HG03460 (cell line): ENCODE data around the gene KCNC3.

ENCODE experiments used
- ATAC-seq: cut with Tn5 transposase; IDR thresholded peaks from one replicate; pipeline ENCODE4 v1.9.1; 2021; ENCODE audit not compliant: unreplicated experiment

The KCNC3 gene

DNA sequence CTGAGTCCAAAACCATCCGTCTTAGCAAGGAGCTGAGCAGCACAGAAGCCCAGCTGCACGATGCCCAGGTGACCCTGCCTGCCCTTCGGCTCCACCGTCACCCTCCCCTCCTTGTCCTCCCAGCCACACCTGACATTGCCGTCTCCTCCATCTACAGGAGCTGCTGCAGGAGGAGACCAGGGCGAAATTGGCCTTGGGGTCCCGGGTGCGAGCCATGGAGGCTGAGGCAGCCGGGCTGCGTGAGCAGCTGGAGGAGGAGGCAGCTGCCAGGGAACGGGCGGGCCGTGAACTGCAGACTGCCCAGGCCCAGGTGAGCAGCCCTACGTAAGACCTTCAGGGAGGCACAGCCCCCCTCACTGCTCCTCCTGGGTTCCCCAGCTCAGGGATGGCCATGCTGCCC is 49.1 kb downstream of the KCNC3 start:
- ATAC-seq: no peak

DNA sequence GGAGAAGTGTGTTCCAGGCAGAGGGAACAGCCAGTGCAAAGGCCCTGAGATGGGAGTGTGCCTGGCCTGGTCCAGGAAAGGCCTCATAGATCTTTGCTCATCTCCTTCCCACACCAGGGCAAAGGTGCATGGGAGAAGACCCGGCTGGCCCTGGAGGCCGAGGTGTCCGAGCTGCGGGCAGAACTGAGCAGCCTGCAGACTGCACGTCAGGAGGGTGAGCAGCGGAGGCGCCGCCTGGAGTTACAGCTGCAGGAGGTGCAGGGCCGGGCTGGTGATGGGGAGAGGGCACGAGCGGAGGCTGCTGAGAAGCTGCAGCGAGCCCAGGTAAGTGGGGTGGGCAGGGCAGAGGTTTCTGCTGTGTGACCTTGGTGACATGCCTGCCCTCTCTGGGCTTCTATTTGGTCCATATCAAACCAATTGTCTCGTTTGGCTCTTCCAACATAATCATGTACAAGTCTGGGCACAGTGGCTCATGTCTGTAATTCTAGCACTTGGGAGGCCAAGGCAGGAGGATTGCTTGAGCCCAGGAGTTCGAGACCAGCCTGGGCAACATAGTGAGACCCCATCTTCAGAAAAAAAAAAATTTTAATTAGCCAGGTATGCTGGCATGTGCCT is 51.1 kb downstream of the KCNC3 start:
- no peak for ATAC-seq

DNA sequence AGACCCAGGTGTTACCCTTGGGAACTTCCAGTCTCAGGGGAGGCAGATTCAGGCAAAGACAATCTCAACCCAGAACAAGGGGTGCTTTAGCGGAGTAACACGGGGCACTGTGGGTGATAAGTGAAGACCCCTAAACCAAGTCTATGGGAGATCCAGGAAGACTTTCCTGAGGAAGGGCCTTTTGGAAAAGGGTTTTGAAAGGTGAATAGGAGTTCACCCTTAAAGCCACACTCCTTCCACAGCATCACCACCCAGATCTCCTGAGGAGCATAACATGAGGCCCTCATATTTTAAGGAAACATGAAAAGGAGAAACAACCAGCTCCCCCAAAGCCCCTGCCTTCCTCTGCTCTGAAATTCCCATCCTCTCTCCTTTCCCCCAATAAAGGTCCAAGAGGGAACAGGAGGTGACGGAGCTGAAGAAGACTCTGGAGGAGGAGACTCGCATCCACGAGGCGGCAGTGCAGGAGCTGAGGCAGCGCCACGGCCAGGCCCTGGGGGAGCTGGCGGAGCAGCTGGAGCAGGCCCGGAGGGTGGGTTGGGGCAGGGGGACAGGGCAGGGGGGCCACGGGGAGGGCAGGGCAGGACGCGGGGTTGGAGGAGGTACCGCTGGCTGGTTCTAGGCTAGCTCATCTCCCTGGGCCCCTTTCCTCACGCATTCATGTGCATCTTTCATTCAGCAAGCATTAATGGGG is 52.7 kb downstream of the KCNC3 start:
- no peak for ATAC-seq

DNA sequence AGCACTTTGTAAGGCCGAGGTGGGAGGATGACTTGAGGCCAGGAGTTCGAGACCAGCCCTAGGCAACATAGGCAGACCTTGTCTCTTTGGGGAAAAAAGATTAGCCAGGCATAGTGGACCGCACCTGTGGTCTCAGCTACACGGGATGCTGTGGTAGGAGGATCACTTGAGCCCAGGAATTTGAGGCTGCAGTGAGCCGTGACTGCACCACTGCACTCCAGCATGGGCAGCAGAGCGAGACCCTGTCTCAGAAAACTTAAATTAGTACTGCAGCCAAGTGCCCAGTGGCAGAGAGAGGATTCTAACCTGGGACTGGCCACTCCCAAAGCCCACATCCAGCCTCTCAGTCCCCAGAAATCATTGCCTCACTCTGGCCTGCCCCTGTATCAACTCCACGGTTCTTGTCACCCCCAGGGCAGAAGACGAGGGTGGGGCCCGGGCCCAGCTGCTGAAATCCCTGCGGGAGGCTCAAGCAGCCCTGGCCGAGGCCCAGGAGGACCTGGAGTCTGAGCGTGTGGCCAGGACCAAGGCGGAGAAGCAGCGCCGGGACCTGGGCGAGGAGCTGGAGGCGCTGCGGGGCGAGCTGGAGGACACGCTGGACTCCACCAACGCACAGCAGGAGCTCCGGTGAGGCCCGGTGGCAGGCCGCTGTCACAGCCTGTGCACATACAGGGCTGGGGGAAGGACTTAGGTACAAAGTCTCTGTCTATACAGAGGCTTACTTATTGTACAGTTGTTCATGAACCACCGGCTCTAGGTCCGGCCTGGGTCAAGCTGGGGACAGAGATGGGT is 53.4 kb downstream of the KCNC3 start:
- no peak for ATAC-seq

DNA sequence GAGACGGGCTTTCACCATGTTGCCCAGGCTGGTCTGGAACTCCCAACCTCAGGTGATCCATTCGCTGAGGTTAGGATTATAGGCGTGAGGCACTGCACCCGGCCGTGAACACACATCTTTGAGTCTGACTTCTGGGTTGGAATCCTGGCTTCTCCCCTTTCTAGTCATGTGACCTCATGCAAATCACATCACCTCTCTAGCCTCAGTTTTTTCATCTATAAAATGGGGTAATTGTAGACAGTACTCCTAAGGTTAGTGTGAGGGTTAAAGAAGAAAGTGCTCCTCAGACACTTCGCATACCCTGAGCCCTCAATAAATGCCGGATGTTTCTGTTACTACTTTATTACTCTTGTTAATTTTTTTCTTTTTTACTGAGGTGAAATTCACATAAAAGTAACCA is 55.4 kb downstream of the KCNC3 start:
- ATAC-seq: no peak

DNA sequence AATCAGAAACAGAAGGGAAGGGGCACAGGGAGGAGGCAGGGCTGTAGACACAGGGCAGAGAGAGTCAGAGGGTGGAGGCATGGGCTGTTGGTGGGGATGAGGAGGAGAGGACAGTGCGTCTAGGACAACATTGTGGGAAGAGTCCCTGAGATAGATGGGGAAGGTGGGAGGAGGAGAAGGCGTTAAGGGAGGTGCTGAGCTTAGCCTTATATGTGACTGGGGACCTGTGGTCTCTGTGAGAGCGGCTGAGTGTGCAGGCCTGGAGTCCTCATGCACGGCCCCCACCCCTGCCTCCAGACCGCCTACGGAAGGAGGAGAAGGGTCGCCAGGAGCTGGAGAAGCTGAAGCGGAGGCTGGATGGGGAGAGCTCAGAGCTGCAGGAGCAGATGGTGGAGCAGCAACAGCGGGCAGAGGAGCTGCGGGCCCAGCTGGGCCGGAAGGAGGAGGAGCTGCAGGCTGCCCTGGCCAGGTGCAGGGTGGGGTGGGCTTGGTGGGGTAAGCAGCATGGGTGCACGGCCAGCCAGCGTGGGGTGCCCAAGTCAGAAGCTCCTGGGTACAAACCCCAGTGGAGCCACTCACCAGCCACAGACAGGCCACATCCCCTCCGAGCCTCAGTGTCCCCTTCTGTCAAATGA is 56.8 kb downstream of the KCNC3 start:
- ATAC-seq: no peak

DNA sequence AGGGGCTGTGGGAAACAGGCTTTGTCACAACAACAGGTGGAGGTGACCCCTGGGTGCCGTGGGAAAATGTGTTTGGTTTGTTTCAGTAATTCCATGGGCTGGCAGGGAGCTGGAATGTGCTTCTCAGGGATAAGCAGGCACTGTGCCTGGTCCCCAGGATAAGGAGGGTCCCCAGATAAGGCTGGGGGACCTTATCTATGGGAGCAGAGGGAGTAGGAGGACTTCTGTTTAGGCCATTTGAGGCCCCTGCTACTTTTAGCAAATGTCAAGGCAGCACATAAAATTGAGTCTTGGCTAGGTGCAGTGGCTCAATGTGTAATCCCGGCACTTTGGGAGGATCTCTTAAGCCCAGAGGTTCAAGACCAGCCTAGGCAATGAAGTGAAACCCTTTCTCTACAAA is 59.5 kb downstream of the KCNC3 start:
- ATAC-seq: no peak

DNA sequence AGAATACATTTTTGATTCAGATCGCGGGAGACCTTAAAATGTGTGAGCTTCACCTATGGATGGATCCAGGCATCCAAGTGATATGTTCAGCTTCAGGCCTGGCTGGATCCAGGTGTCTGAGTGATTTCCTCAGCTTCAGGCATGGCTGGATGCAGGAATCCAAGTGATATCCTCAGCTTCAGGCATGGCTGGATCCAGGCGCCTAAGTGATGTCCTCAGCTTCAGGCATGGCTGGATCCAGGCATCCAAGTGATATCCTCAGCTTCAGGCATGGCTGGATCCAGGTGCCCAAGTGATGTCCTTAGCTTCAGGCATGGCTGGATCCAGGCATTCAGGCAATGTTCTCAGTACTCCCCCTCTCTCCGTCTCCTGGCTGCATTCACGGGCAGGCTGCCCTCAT is 60.7 kb downstream of the KCNC3 start:
- ATAC-seq: no peak

DNA sequence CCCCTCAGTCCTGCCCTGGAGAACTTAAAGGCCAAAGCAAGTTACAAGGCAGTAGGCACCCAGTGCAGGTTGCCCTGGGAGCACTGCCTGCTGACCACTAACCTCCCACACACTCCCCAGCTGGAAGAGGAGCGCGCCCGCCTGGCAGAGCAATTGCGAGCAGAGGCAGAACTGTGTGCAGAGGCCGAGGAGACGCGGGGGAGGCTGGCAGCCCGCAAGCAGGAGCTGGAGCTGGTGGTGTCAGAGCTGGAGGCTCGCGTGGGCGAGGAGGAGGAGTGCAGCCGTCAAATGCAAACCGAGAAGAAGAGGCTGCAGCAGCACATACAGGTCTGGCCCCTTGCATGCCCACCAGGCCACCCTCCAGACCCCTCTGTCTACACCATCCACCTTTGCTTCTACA is 61.1 kb downstream of the KCNC3 start:
- ATAC-seq: no peak

DNA sequence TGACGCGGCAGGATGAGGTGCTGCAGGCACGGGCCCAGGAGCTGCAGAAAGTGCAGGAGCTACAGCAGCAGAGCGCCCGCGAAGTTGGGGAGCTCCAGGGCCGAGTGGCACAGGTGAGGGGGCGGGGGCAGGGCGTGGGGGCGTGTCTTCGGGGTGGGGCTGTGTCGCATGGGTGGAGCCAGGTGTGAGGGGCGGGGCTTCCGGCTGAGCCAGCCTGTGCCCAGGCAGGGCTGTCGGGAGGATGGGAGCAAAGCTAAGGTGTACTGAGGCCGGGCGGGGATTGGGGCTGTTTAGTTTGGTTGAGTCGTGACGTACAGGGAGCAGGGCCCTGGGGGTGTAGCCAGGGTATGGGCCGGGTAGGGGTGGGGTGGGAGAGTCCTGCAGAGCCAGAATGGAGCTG is 62.3 kb downstream of the KCNC3 start:
- no peak for ATAC-seq

DNA sequence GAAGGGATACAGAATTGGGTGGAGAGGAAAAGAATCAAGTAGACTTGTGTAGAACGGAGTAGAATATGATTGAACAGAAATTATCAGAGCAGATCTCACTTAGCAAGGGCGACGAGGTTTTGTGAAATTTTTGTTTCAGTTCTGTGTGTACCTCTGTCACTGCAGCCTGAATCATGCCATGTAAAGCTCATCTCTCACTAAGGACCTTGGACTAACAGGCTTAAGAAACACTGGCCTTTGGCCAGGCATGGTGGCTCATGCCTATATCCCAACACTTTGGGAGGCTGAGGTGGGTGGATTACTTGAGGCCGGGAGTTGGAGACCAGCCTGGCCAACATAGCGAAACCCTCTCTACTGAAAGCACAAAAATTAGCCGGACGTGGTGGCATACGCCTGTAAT is 63.1 kb downstream of the KCNC3 start:
- no peak for ATAC-seq

DNA sequence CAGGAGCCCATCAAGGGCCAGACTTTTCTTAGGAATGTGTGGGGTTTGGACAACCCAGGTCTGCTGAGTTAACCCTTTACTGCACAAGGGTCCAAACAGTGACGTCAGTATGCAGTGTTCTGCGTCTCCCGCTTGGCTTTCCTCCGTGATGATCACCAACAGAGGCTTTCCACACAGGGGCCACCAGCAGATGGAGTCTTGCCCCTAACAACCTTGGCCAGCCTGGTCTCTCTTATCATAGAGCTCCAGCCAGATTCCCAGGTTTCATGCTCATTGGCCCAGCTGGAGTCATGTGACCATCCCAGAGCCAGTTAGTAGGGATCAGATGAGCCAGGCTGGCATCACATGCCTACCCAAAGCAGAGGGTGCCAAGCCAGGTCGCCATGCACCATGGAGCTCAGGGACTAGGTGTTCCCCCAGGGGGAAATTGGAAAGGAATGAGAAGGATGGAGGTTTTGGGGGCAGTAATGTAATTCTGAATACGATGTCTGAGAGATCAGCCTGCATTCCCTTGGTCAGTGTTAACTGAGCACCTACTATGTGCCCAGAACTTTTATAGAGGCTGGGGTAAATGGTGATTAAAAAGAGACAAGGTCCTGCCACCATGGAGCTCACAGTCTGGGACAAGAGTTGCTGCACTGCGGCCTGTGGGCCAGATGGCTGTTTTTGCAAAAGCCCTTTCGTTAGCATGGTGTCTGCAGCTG is 64.5 kb downstream of the KCNC3 start:
- ATAC-seq: no peak

DNA sequence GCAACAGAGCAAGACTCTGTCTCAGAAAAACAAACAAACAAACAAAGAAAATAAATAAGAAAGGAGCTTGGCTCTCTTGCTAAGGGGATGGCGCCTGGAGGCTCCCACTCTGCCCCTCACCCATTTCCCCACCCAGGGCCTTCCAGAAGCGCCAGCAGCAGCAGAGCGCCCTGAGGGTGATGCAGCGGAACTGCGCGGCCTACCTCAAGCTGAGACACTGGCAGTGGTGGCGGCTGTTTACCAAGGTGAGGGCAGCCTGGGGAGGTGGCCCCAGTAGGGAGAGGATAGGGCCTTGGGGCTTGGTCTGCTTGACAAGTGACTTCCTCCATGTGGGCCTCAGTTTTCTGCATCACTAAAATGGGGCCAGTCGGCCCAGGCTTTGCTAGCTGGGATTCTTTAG is 66.0 kb downstream of the KCNC3 start:
- no peak for ATAC-seq
